ENCODE results near the gene BTBD2. TPM values are rescaled to one million over a fixed set of nuclear protein-coding genes. Genes with fewer than 3 reads are reported as not detected.

Gene BTBD2
- total RNA-seq, 6 experiments from 2014 or later, result 74.1 to 95.6 (median 84.7) TPM

DNA sequence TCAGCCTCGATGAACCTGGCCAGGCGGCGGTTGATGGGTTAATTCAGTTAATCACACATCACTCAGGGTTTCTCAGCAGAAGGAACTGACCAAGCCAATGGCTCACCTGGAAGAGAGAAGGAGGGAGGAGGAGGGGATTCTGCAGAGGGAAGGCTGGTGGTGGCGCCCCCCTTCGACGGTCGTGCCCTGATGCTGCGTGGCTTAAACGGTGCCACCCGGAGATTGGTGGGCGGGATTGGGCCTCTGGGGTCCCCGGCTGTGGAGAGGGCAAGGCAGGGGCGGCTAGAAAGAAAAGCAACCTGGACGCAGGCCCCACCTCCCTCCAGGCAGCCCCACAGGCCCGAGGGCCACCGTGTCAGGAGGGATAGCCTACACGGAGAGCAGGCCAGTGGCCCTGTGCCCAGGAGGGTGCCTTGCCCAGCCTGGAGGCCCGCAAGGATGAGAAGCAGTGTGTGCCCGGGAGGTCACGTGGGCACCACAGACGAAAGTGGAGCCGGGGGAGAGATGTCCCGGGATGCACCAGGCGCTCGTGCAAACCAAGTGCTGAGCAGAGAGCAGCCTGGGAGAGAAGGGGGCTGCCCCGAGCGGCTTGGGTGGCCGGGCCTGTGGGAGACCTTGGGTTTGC lies 58.5 kb downstream of the BTBD2 start:
- H3K27me3 Mint-ChIP-seq (ENCODE audit: insufficient read depth), result no peaks in the 10 kb centered on the region
- TF ChIP-seq, protein P1, sequence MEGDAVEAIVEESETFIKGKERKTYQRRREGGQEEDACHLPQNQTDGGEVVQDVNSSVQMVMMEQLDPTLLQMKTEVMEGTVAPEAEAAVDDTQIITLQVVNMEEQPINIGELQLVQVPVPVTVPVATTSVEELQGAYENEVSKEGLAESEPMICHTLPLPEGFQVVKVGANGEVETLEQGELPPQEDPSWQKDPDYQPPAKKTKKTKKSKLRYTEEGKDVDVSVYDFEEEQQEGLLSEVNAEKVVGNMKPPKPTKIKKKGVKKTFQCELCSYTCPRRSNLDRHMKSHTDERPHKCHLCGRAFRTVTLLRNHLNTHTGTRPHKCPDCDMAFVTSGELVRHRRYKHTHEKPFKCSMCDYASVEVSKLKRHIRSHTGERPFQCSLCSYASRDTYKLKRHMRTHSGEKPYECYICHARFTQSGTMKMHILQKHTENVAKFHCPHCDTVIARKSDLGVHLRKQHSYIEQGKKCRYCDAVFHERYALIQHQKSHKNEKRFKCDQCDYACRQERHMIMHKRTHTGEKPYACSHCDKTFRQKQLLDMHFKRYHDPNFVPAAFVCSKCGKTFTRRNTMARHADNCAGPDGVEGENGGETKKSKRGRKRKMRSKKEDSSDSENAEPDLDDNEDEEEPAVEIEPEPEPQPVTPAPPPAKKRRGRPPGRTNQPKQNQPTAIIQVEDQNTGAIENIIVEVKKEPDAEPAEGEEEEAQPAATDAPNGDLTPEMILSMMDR (IDR thresholded peaks at IDR 0.05), result no peak
- no peaks in the 10 kb centered on the region for H3K36me3 Mint-ChIP-seq (ENCODE audit: low read depth)
- no peak overlapping the region for H3K27ac Mint-ChIP-seq
- DNase-seq, result no peak
- no peaks in the 10 kb centered on the region for H3K4me1 Mint-ChIP-seq (ENCODE audit: low read depth)
- H3K9me3 Mint-ChIP-seq, result no peaks in the 10 kb centered on the region
- no peak overlapping the region for H3K4me3 Mint-ChIP-seq

DNA sequence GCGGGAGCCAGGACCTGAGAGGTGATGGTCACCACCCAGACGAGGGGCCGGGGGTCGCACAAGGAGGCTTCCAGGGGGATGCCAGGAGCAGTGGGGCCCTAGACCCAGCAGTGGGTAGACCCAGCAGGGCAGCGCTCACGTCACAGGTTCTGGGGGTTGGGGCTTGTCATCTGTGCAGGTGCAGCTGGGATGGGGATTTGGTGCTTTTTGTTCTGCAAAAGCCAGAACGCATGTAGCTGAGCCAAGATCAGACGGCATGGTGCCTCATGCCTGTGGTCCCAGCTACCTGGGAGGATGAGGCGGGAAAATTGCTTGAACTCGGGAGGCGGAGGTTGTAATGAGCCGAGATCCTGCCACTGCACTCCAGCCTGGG lies 59.4 kb downstream of the BTBD2 start:
- Mint-ChIP-seq H3K4me1 (ENCODE audit: low read depth) (no peaks in the 10 kb centered on the region), H3K27me3 (ENCODE audit: insufficient read depth) (no peaks in the 10 kb centered on the region), H3K4me3 (no peak overlapping the region), H3K36me3 (ENCODE audit: low read depth) (no peaks in the 10 kb centered on the region), H3K9me3 (no peaks in the 10 kb centered on the region), H3K27ac (no peak overlapping the region)
- no peak for DNase-seq
- TF ChIP-seq, protein P1 (IDR thresholded peaks at IDR 0.05), result no peak

DNA sequence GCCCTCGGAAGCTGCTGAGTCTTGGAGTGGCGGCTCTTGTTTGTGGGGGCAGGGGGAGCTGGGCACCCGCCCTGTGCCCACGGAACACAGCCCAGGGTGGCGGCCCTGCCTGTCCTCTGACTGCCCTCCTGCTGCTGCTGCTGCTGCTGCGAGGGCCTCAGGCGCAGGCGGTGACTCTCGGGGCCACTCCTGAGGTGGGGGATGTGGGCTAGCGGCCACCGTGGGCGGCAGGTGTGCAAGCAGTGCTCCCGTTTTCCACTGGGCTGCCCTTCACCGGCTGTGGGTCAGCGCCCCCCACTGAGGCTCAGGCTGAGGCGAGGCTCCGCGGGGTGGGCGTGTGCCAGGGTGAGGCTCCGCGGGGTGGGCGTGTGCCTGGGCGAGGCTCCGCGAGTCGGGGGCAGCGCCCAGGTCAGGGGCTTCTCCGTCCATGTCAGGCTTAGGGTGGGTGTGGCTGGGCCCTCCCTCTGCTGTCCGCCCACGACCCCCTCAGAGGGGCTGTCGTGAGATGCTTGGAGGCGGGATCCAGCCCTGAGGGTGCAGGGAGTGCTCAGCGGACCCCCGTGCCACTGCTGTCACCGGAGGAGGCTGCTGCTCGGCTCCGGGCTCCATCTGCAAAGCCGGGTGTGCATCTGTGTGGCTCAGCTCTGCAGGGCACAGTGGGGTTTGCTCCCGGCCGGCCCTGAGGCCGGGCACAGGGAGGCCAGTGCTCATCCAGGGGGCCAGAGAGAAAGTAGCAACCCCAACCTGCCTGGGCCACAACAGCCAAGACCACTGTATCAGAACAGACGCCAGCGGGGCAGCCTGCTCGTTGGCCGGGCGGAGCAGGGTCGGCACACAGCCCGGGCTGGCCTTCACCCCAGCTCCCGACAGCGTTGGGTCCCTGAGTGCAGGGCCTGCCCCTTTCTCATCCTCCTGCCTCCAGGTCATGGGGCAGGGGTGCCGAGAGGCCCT lies 60.1 kb downstream of the BTBD2 start:
- DNase-seq, result no peak
- no peaks in the 10 kb centered on the region for H3K4me1 Mint-ChIP-seq (ENCODE audit: low read depth)
- TF ChIP-seq, protein P1 (IDR thresholded peaks at IDR 0.05), result no peak
- no peak overlapping the region for H3K27ac Mint-ChIP-seq
- no peaks in the 10 kb centered on the region for H3K36me3 Mint-ChIP-seq (ENCODE audit: low read depth)
- no peak overlapping the region for H3K4me3 Mint-ChIP-seq
- no peaks in the 10 kb centered on the region for H3K27me3 Mint-ChIP-seq (ENCODE audit: insufficient read depth)
- H3K9me3 Mint-ChIP-seq, result no peaks in the 10 kb centered on the region

DNA sequence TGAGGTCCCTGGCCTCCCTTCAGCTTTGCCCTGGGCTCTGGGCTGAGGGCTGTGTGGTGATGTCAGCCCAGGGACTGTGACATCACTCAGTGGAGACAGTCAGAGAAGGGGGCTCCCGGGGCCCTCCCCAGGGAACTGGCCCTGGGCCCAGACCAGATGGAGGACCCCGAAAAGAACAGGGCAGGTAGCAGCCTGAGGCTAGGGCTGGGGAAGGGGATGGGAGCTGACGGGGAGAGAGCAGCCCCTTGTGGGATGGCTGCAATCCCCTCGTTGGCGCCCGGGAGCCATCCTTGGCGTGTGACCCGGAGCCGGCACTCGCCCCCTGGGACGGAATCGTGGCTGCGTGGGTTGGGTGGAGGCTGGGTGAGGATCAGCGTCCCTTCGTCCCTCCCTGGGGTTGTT lies 61.0 kb downstream of the BTBD2 start:
- TF ChIP-seq, protein P1 (IDR thresholded peaks at IDR 0.05), result no peak
- H3K4me1 Mint-ChIP-seq (ENCODE audit: low read depth), result no peaks in the 10 kb centered on the region
- H3K9me3 Mint-ChIP-seq, result no peaks in the 10 kb centered on the region
- no peak for DNase-seq
- no peak overlapping the region for H3K27ac Mint-ChIP-seq
- H3K4me3 Mint-ChIP-seq, result no peak overlapping the region
- no peaks in the 10 kb centered on the region for H3K27me3 Mint-ChIP-seq (ENCODE audit: insufficient read depth)
- H3K36me3 Mint-ChIP-seq (ENCODE audit: low read depth), result no peaks in the 10 kb centered on the region

DNA sequence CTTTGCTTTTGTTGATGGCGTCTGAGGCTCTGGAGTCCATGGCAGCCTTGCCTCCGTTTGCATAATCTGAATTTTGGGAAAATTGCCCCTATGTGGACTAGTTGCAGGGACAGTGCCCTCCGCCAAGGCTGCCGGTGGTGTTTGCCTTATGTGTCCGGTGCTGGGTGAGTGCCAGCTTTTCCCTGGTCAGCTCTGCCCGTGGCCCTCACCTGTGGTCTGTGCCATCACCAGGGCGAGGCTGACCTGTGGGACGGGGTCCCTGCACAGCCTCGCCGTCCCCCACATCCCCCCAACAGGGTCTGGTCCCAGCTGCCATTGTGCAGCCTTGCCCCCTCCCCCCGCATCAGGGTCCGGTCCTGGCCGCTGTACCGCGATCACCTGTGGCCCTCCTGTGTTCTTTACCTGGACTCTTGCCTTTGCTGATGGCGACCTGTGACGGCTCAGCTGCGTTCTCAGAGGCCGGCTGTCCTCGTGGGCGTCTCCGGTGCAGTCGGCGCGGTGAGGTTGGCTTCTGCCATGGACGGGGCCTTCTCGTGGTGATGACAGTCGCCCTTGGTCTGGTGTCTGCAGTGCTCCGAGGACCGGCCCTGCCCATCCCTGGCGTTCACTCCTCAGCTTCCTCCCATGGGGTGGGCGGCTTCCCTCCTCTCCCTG lies 61.9 kb downstream of the BTBD2 start:
- no peak overlapping the region for H3K4me3 Mint-ChIP-seq
- H3K9me3 Mint-ChIP-seq, result no peaks in the 10 kb centered on the region
- peaks cover 9% of the 10 kb centered on the region; the same call in 1 of the 2 replicates for H3K36me3 Mint-ChIP-seq (ENCODE audit: low read depth)
- H3K27ac Mint-ChIP-seq, result no peak overlapping the region
- no peak for DNase-seq
- no peaks in the 10 kb centered on the region for H3K27me3 Mint-ChIP-seq (ENCODE audit: insufficient read depth)
- H3K4me1 Mint-ChIP-seq (ENCODE audit: low read depth), result no peaks in the 10 kb centered on the region
- TF ChIP-seq, protein P1 (IDR thresholded peaks at IDR 0.05), result no peak

Data from HFFc6 (cell line).